Vagina (tissue), 2 donors: Measurements from ENCODE around the gene DUXB.

ENCODE experiments used
- CTCF ChIP-seq, 3 experiments: fragments of 450-650 bp in 2 of 3; fragments of 200-600 bp in 1 of 3; sonication (generic) in 1 of 3; IDR thresholded peaks; one replicate each; pipeline ENCODE4 v1.5.1; 2017 to 2019; ENCODE audit warnings: antibody characterized with exemption in 3 of 3, mild to moderate bottlenecking in 2 of 3, moderate library complexity in 2 of 3
- POLR2AphosphoS5 ChIP-seq, 2 donors: sonication (generic); formaldehyde crosslinking; IDR thresholded peaks; one replicate each; pipeline ENCODE4 v1.9.0; 2017; ENCODE audit warnings: antibody characterized with exemption in 2 of 2, mild to moderate bottlenecking in 2 of 2, low read depth in 1 of 2; ENCODE audit not compliant: insufficient read depth in 1 of 2

GRCh38 chr16:75682308-75682707 is 19.0 kb downstream of the DUXB start:
- TF ChIP-seq POLR2AphosphoS5 (IDR thresholded peaks at IDR 0.05; ENCODE audit: insufficient read depth in 1 of 2, low read depth in 1 of 2) (no peak), CTCF (IDR thresholded peaks at IDR 0.05) (no peak)
